Measurements from ENCODE around the gene COBLL1.
"Not testable (repeated sequence)": the region's sequence is repeated elsewhere in the genome, so short reads cannot be mapped to it uniquely, and the experiment has no call there.

The COBLL1 gene

DNA sequence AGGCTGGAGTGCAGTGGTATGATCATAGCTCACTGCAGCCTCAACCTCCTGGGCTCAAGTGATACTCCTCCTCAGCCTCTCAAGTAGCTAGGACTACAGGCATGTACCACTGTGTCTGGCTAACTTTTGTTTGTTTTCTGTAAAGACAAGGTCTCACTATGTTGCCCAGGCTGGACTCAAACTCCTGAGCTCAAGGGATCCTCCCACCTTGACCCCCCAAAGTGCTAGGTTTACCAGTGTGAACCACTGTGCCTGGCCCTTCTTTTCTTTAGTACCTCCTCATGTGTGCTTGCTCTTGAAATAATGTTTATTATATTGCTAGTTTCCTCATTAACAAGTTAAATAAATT is 19.0 kb upstream of the COBLL1 start:
- H3K9me3 ChIP-seq (ENCODE audit: low read depth, low read length): no peaks in the 10 kb centered on the region
- no peak for DNase-seq (ENCODE audit: low read depth, low spot score)
- no peak for TF ChIP-seq POLR2AphosphoS5 (IDR thresholded peaks at IDR 0.05; ENCODE audit: borderline replicate concordance, low read depth, low read length)
- no peak for TF ChIP-seq EZH2 (IDR thresholded peaks at IDR 0.05)
- TF ChIP-seq FOXP2 (optimal IDR thresholded peaks at IDR 0.05; ENCODE audit: control extremely low read depth, extremely low read length, insufficient read depth): no peak
- no peak overlapping the region for H3K9ac ChIP-seq (ENCODE audit: insufficient read length)
- no peak overlapping the region for H3K4me3 ChIP-seq
- no peaks in the 10 kb centered on the region for H3K36me3 ChIP-seq (ENCODE audit: insufficient read depth, low read length)
- H3K27ac ChIP-seq: no peak overlapping the region

DNA sequence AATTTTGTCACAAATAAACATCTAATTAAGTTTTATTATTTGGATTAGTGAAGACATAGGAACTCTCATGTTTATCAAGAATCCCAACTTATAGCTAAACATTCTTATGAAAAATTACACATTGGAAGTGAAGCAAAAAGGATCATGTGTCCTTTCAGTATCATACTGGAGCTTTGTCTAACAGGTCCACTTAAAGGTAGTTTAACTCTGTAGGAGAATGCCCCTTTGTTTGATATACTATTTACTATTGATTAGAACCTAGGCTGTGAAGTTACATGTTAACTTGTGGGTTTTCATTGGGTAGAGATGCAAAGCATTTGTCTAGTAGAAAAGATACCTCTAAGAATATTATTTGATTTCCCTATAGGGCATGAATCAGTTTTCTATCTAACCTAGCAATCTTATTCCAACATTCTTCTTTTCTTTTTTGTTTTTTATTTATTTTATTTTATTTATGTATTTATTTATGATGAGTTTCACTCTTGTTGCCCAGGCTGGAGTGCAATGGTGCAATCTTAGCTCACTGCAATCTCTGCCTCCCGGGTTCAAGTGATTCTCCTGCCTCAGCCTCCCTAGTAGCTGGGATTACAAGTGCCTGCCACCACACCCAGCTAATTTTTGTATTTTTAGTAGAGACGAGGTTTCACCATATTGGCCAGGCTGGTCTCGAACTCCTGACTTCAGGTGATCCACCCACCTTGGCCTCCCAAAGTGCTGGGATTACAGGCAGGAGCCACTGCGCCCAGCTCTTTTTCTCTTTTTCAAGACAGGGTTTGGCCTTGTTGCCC is 18.5 kb upstream of the COBLL1 start:
- not testable (repeated sequence) for H3K36me3 ChIP-seq (ENCODE audit: insufficient read depth, low read length); H3K4me3 ChIP-seq; H3K9me3 ChIP-seq (ENCODE audit: low read depth, low read length); DNase-seq (ENCODE audit: low read depth, low spot score); H3K27ac ChIP-seq; H3K9ac ChIP-seq (ENCODE audit: insufficient read length)

DNA sequence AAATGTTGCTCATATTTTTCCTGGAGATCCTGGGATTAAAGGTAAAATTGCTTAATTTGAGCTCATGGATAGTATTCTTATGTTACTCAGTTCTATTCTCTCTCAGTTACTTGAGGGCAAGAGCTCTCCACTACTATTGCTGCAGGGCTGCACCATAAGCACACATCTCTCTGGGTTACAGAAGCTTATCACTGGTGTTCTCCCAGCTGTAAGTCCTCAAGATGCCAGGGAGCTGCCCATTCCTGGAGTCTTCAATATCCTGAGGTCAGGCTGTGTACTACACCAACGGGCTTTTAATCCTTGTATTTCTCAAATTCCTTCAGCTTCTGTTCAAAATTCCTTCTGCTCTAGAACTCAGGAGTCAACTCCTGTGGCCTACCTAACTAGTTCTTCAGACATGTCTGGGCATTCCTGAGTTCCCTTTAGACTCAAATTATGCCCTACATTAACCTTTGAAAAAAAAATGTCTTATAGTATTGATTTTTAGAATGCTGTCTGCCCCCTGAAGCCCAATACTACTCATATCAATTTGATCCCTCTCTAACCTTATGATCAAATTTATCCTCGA is 17.7 kb upstream of the COBLL1 start:
- Histone ChIP-seq H3K9me3 (ENCODE audit: low read depth, low read length) (no peaks in the 10 kb centered on the region), H3K9ac (ENCODE audit: insufficient read length) (no peak overlapping the region), H3K4me3 (no peak overlapping the region), H3K27ac (no peak overlapping the region), H3K36me3 (ENCODE audit: insufficient read depth, low read length) (no peaks in the 10 kb centered on the region)
- TF ChIP-seq FOXP2 (optimal IDR thresholded peaks at IDR 0.05; ENCODE audit: control extremely low read depth, extremely low read length, insufficient read depth): no peak
- TF ChIP-seq POLR2AphosphoS5 (IDR thresholded peaks at IDR 0.05; ENCODE audit: borderline replicate concordance, low read depth, low read length): no peak
- TF ChIP-seq EZH2 (IDR thresholded peaks at IDR 0.05): no peak
- DNase-seq (ENCODE audit: low read depth, low spot score): no peak

DNA sequence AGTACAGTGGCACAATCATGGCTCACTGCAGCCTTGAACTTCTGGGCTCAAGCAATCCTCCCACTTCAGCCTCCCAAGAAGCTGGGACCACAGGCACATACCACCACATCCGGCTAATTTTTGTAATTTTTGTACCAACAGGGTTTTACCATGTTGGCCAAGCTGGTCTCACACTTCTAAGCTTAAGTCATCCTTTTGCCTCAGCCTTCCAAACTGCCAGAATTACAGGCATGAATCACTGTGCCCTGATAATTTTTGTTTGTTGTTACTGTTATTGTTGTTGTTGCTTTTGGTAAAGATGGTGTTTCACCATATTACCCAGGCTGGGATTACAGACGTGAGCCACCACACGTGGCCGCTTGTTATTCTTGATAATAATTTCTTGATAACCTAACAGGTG is 10.5 kb upstream of the COBLL1 start:
- H3K36me3 ChIP-seq (ENCODE audit: insufficient read depth, low read length): no peaks in the 10 kb centered on the region
- H3K9ac ChIP-seq (ENCODE audit: insufficient read length): no peak overlapping the region
- no peak overlapping the region for H3K4me3 ChIP-seq
- no peak overlapping the region for H3K27ac ChIP-seq
- no peaks in the 10 kb centered on the region for H3K9me3 ChIP-seq (ENCODE audit: low read depth, low read length)
- DNase-seq (ENCODE audit: low read depth, low spot score): no peak
- no peak for TF ChIP-seq POLR2AphosphoS5 (IDR thresholded peaks at IDR 0.05; ENCODE audit: borderline replicate concordance, low read depth, low read length)
- TF ChIP-seq FOXP2 (optimal IDR thresholded peaks at IDR 0.05; ENCODE audit: control extremely low read depth, extremely low read length, insufficient read depth): no peak
- no peak for TF ChIP-seq EZH2 (IDR thresholded peaks at IDR 0.05)

DNA sequence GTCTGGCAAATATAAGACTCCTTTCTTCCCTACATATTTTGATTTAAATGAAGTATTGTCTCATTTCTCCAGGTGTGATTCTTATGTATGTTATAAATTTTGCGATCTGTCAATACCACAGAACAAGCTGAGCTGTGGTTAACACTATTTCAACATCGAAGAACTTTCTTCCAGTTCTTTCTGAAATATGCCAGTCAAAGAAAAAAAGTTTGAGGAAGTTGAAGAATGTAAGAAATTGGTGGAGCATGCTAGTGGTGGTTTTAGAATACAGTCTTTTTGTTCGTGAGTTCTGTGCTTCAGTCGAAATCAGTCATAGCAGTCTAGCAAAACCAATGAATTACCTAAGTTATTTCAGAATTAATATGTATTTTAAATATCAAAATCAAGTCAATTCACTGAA is 8.6 kb upstream of the COBLL1 start:
- H3K9me3 ChIP-seq (ENCODE audit: low read depth, low read length): no peaks in the 10 kb centered on the region
- no peak overlapping the region for H3K27ac ChIP-seq
- no peaks in the 10 kb centered on the region for H3K36me3 ChIP-seq (ENCODE audit: insufficient read depth, low read length)
- H3K4me3 ChIP-seq: no peak overlapping the region
- H3K9ac ChIP-seq (ENCODE audit: insufficient read length): no peak overlapping the region
- no peak for DNase-seq (ENCODE audit: low read depth, low spot score)
- no peak for TF ChIP-seq EZH2 (IDR thresholded peaks at IDR 0.05)
- TF ChIP-seq FOXP2 (optimal IDR thresholded peaks at IDR 0.05; ENCODE audit: control extremely low read depth, extremely low read length, insufficient read depth): no peak
- no peak for TF ChIP-seq POLR2AphosphoS5 (IDR thresholded peaks at IDR 0.05; ENCODE audit: borderline replicate concordance, low read depth, low read length)

DNA sequence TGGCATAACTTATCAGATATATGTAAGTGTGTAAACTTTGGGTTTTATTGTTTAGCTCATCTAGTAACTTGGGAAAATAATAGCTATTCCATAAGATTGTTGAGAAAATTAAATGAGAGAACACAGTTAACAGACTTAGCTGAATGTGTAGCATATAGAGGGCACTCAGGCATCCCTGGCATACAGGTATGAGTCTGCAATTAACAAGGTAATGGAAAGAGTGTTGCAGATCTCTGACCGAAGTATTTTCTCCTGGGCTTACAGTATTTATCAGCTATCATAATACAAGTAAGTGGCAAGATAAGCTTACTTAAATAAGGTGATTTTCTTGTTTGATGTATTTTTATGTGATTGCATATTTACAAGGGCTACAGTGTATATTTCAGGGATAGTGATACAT is 7.9 kb upstream of the COBLL1 start:
- Histone ChIP-seq H3K9me3 (ENCODE audit: low read depth, low read length) (no peaks in the 10 kb centered on the region), H3K4me3 (no peak overlapping the region), H3K27ac (no peak overlapping the region), H3K9ac (ENCODE audit: insufficient read length) (no peak overlapping the region), H3K36me3 (ENCODE audit: insufficient read depth, low read length) (no peaks in the 10 kb centered on the region)
- no peak for TF ChIP-seq FOXP2 (optimal IDR thresholded peaks at IDR 0.05; ENCODE audit: control extremely low read depth, extremely low read length, insufficient read depth)
- DNase-seq (ENCODE audit: low read depth, low spot score): no peak

DNA sequence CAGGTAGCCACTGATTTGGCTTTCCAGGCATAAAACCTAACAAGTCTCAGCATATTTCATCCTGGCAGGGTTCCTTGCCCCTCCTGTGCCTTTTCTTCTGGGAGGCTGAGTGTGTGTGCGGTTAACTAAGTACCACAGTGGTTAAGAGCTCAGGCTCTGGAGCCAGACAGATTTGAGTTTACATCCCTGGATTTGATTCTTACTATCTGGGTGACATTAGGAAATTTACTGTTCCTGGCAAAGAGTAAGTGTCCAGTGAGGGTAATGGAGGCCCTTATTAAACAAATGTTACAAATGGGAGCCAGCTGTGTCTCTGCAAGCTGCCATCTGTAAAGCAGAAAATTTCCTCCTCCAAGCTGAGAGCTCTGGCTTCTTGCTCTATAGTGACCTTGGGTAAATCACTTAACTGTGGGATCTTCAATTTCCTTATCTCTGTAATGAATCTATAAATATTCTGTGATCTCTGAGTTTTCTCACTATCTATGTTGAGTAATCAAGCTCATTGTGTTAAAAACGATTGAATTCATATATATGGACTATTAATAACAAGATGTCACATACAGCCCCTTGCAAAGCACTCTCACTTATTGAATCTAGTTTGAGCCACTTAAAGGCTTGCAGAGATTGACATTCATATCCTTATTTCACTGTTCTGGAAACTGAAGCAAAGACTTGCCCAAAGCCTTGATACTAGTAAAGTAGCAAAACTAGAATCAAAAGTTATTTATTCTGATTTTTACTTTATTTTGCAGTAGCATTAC is 6.5 kb upstream of the COBLL1 start:
- Histone ChIP-seq H3K36me3 (ENCODE audit: insufficient read depth, low read length) (no peaks in the 10 kb centered on the region), H3K9me3 (ENCODE audit: low read depth, low read length) (no peaks in the 10 kb centered on the region), H3K4me3 (no peak overlapping the region), H3K27ac (no peak overlapping the region), H3K9ac (ENCODE audit: insufficient read length) (no peak overlapping the region)
- no peak for TF ChIP-seq FOXP2 (optimal IDR thresholded peaks at IDR 0.05; ENCODE audit: control extremely low read depth, extremely low read length, insufficient read depth)
- TF ChIP-seq POLR2AphosphoS5 (IDR thresholded peaks at IDR 0.05; ENCODE audit: borderline replicate concordance, low read depth, low read length): no peak
- no peak for TF ChIP-seq EZH2 (IDR thresholded peaks at IDR 0.05)
- no peak for DNase-seq (ENCODE audit: low read depth, low spot score)

DNA sequence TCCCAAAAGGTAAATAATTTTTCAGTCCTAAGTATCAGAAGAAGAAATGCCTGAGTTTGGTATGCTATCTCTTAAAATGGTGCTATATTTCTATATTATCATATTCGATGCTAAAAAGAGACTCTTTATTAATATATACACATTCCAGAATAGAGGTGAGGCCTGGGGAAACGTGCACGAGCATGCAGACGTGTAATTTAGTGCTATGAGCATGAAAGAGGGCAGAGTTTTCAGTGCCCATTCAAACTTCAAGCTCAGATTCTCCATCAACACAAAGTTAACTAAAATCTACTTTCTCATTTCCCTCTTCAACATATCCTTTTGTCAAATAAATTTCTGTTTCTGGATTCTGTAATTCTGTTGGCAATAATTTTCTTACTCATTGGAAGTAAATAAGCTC is 5.7 kb upstream of the COBLL1 start:
- no peak overlapping the region for H3K27ac ChIP-seq
- DNase-seq (ENCODE audit: low read depth, low spot score): no peak
- no peaks in the 10 kb centered on the region for H3K36me3 ChIP-seq (ENCODE audit: insufficient read depth, low read length)
- H3K4me3 ChIP-seq: no peak overlapping the region
- TF ChIP-seq EZH2 (IDR thresholded peaks at IDR 0.05): no peak
- H3K9me3 ChIP-seq (ENCODE audit: low read depth, low read length): no peaks in the 10 kb centered on the region
- no peak overlapping the region for H3K9ac ChIP-seq (ENCODE audit: insufficient read length)

DNA sequence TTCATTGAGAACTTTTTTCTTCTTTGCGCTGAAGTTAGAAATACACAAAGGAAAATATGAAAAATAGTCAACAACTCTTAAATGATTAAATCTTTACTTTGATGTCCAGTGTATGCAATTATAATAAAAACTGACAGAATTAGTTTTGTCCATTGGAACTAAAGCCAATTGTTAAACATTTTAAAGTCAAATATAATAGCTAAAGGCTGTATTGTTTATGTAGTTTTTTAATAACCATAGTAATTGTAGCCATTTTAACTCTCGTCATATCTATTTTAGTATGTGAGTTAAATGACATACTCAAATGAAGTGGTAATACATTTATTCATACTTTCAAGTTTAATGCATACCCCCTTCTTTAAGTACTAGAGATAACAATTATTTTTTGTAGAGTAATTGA is 4.7 kb upstream of the COBLL1 start:
- Histone ChIP-seq H3K9me3 (ENCODE audit: low read depth, low read length) (no peaks in the 10 kb centered on the region), H3K36me3 (ENCODE audit: insufficient read depth, low read length) (no peaks in the 10 kb centered on the region), H3K9ac (ENCODE audit: insufficient read length) (no peak overlapping the region), H3K4me3 (no peak overlapping the region), H3K27ac (no peak overlapping the region)
- TF ChIP-seq POLR2AphosphoS5 (IDR thresholded peaks at IDR 0.05; ENCODE audit: borderline replicate concordance, low read depth, low read length) (no peak), FOXP2 (optimal IDR thresholded peaks at IDR 0.05; ENCODE audit: control extremely low read depth, extremely low read length, insufficient read depth) (no peak), EZH2 (IDR thresholded peaks at IDR 0.05) (no peak)
- DNase-seq (ENCODE audit: low read depth, low spot score): no peak
